BJ (cell line): Measurements from ENCODE around the gene FRS3. TPM values are rescaled to one million over a fixed set of nuclear protein-coding genes. Genes with fewer than 3 reads are reported as not detected.

Source experiments
- CTCF ChIA-PET: fragments of 350-600 bp; formaldehyde crosslinking; extraction: SDS; loops from one replicate; lab custom pipeline; 2021; ENCODE audit warnings: antibody characterized with exemption, inconsistent platforms; lab: Yijun Ruan, JAX
- POLR2A ChIA-PET: fragments of 300-600 bp; sonication (Branson Sonifier 250); formaldehyde crosslinking; extraction: SDS; loops from one replicate; lab custom pipeline; 2021; ENCODE audit warnings: antibody characterized with exemption; lab: Charles Lee
- DNase-seq: peaks from one replicate; pipeline ENCODE4 v3.0.0-alpha.2; 2011; ENCODE audit warnings: low read depth
- H3K27me3 ChIP-seq: 2 replicates; pipeline ENCODE4 v1.6.0; 2011; ENCODE audit warnings: low read length; ENCODE audit not compliant: control insufficient read depth, insufficient read depth
- H3K36me3 ChIP-seq: 2 replicates; pipeline ENCODE4 v1.5.1; 2011; ENCODE audit warnings: low read length; ENCODE audit not compliant: control insufficient read depth, insufficient read depth
- H3K4me3 ChIP-seq: 2 replicates; pipeline ENCODE4 v1.5.1; 2011; ENCODE audit warnings: low read depth, mild to moderate bottlenecking, control low read depth, low read length
- CTCF ChIP-seq: IDR thresholded peaks from 2 replicates; pipeline ENCODE4 v1.5.1; 2011; ENCODE audit warnings: low read depth, mild to moderate bottlenecking, control low read depth, inconsistent platforms, low read length, moderate library complexity; ENCODE audit not compliant: insufficient read depth
- polyA plus RNA-seq: library from polyadenylated mRNA; depleted of rRNA; stranded (reverse); fragments of >200 nt; gene quantifications from 2 replicates; pipeline ENCODE4 v1.2.3, GENCODE V29; 2011

Gene FRS3
- polyA plus RNA-seq, 1 experiment, result 3.3 TPM

DNA sequence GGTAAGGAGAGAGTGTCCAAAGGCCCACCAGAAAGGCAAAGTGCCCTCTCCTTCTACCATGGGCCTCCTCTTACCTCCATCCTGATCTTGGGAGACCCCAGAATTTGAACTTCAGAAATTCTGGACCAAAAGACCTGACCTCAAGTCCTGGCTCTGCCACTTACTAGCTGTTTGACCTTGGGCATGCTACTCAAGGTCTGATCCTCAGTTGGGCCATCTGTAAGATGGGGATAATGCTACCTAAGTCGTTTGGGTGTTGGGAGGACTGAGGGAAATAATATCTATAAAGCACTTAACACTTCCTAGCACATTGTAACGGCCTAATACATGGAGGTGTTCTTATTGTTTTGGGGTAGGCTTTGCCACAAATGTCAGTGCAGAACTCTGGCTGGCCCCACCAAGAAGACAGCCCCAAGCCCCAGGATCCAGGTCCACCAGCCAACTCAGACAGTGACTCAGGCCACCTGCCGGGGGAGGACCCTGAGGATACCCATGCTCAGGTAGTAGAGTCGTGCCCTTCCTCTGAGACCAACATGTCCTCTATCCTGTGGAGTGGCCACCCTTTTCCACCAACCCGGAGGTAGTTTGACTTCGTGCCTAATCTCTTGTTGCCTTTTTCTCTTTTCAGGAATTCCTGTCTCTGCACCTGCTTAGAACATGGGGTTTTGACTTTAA lies 3.5 kb upstream of the FRS3 start:
- POLR2A ChIA-PET, result no interaction called here
- H3K27me3 ChIP-seq, result no peaks in the 10 kb centered on the region
- H3K36me3 ChIP-seq, result no peaks in the 10 kb centered on the region
- CTCF ChIA-PET, result interaction anchor here (1.0 to 5.2 kb wide), 6 partner anchors 6 to 415 kb away, joined by 3 to 36 read pairs (median 8); partner anchors contain the start of genes BYSL and MED20
- DNase-seq, result no peak
- TF ChIP-seq CTCF, result no peak
- no peak overlapping the region for H3K4me3 ChIP-seq

GRCh38 chr6:41781366-41781730 lies 1.6 kb upstream of the FRS3 start:
- Histone ChIP-seq H3K4me3 (no peak overlapping the region), H3K36me3 (peaks cover 3% of the 10 kb centered on the region), H3K27me3 (no peaks in the 10 kb centered on the region)
- ChIA-PET POLR2A (no interaction called here), CTCF (interaction anchor here (1.2 to 2.9 kb wide), 3 partner anchors 263 to 268 kb away, joined by 3 to 19 read pairs (median 5); partner anchors contain the start of gene TAF8)
- TF ChIP-seq CTCF, result no peak
- DNase-seq, result no peak

DNA sequence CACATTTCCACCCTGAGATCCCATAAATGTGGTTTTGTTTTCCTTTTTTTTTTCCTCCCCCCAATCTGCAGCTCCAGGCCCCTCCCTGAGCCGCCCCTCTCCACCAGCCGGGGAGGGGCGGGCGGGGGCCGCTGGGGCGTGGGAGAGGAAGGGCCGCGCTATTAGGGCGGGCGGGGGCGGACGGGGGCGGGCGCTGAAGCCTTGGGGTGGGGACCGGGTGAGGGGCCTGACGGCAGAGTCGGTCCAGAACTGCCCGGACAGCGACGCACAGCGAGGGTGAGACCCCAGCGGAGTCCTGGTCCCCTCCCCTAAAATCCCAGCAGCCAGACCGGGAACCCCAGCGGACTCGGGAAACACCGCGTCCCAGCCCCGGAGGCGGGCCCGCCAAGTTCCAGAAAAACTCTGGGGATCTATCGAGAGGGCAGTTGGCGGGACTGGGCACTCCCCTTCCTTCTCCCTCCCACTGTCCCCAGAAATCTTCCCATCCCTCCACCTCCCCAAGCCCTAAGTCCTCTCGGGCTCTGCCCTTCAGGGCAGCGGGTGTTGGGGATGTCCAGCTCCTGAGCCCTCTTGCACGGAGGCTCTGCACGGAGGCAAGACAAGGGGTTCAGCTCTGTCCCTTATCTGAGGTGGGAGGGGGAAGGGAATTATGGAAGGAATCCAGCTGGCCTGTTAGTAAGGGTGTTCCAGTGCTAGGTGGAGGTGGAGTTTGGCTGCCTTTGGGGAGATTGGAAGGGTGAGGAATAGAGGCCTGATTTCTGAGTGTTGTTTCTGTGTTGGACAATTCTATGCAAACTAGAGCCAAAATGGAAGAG lies 1.1 kb upstream of the FRS3 start, which contains the start of gene PRICKLE4:
Gene PRICKLE4 (plus strand): TSS at position 232 of the 815 bp plus-strand sequence. CDS start 2,692 bp downstream, outside the sequence.
- ChIA-PET CTCF (interaction anchor here (1.2 to 2.9 kb wide), 4 partner anchors 76 to 269 kb away, joined by 3 to 19 read pairs (median 4); partner anchors contain the start of gene TAF8), POLR2A (no interaction called here)
- no peak for DNase-seq

GRCh38 chr6:41779336-41779735 lies 364 bp downstream of the FRS3 start:
- Histone ChIP-seq H3K27me3 (no peaks in the 10 kb centered on the region), H3K4me3 (peak overlapping the region; percentile 74), H3K36me3 (peaks cover 11% of the 10 kb centered on the region)
- POLR2A ChIA-PET, result interaction anchor here (0.6 kb wide), 1 partner anchor 163 kb away, joined by 8 read pairs; no protein-coding TSS in a partner anchor
- CTCF ChIA-PET, result interaction anchor here (1.0 to 1.3 kb wide), 5 partner anchors 45 to 412 kb away, joined by 3 to 4 read pairs (median 3); no protein-coding TSS in a partner anchor
- TF ChIP-seq CTCF, result no peak
- no peak for DNase-seq

More for the DNA sequence above, 1.1 kb upstream of the FRS3 start, which contains the start of gene PRICKLE4:
- peaks cover 3% of the 10 kb centered on the region for H3K36me3 ChIP-seq
- no peak for TF ChIP-seq CTCF
- no peaks in the 10 kb centered on the region for H3K27me3 ChIP-seq
- peak within 1 kb of the TSS; percentile 74 for H3K4me3 ChIP-seq
